ENCODE results near the gene PITRM1.

DNA sequence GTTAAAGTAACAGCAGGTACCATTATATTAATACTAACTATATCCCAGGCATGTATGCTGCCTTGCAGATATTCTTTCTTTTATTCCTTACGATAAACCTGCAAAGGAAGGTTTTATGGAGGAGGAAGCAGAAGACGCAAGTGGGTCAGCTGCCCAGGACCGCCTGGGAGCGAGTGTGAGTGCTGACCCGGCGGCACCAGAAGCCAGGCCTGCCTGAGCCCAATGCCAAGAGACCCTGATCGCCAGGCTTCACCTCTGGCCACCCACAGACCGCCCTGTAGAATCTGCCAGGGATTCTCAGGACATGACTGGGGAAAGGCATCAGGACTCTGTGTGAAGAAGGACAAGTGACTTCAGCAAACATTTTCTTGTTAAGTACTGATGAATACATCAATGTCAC lies 26.3 kb downstream of the PITRM1 start:
- TF ChIP-seq, protein P1, sequence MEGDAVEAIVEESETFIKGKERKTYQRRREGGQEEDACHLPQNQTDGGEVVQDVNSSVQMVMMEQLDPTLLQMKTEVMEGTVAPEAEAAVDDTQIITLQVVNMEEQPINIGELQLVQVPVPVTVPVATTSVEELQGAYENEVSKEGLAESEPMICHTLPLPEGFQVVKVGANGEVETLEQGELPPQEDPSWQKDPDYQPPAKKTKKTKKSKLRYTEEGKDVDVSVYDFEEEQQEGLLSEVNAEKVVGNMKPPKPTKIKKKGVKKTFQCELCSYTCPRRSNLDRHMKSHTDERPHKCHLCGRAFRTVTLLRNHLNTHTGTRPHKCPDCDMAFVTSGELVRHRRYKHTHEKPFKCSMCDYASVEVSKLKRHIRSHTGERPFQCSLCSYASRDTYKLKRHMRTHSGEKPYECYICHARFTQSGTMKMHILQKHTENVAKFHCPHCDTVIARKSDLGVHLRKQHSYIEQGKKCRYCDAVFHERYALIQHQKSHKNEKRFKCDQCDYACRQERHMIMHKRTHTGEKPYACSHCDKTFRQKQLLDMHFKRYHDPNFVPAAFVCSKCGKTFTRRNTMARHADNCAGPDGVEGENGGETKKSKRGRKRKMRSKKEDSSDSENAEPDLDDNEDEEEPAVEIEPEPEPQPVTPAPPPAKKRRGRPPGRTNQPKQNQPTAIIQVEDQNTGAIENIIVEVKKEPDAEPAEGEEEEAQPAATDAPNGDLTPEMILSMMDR (conservative IDR thresholded peaks at IDR 0.05; ENCODE audit: low read depth, low read length), result no peak
- TF ChIP-seq EZH2 (IDR thresholded peaks at IDR 0.05; ENCODE audit: borderline replicate concordance, low read depth, low read length, poor library complexity, severe bottlenecking), result no peak
